MM.1S (cell line): ENCODE results near the gene PRKAG2.

Experiments used
- EZH2 ChIP-seq: fragments of 300-600 bp; sonication (generic); optimal IDR thresholded peaks from 2 replicates; pipeline ENCODE3; 2017; ENCODE audit warnings: low read depth, mild to moderate bottlenecking, antibody characterized with exemption, low read length, mixed read lengths
- TF ChIP-seq, protein P1 (sequence below): fragments of 300-600 bp; sonication (generic); IDR thresholded peaks from 2 replicates; pipeline ENCODE4 v1.5.1; 2016; ENCODE audit warnings: antibody characterized with exemption, low read length, mixed read lengths

DNA sequence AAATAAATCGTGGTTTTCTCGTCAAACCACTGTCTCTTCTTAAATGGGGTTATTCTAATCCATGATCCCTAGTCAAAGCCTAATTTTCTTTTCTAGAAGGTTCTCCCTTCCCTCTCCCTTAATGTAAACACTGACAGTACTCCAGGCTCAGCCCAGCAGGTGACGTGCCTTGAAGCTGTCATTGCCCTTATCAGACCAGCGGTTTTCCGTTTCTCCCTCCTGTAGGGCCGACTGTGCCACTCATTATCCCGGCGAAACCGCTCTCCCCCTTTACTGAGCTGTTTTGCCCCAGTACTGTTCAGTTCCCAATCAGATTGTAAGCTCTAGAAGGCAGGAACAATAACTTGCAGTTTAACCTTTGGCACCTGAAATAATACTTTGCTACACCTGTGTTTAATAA lies 203.7 kb downstream of the PRKAG2 start:
- TF ChIP-seq, protein P1, sequence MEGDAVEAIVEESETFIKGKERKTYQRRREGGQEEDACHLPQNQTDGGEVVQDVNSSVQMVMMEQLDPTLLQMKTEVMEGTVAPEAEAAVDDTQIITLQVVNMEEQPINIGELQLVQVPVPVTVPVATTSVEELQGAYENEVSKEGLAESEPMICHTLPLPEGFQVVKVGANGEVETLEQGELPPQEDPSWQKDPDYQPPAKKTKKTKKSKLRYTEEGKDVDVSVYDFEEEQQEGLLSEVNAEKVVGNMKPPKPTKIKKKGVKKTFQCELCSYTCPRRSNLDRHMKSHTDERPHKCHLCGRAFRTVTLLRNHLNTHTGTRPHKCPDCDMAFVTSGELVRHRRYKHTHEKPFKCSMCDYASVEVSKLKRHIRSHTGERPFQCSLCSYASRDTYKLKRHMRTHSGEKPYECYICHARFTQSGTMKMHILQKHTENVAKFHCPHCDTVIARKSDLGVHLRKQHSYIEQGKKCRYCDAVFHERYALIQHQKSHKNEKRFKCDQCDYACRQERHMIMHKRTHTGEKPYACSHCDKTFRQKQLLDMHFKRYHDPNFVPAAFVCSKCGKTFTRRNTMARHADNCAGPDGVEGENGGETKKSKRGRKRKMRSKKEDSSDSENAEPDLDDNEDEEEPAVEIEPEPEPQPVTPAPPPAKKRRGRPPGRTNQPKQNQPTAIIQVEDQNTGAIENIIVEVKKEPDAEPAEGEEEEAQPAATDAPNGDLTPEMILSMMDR, result no peak
- no peak for TF ChIP-seq EZH2
